SKM-1 (cell line): ENCODE results near the gene PIK3CA.
"Not testable (repeated sequence)": the region's sequence is repeated elsewhere in the genome, so short reads cannot be mapped to it uniquely, and the experiment has no call there.

ENCODE experiments used
- DNase-seq: peaks from one replicate; lab custom pipeline; 2025; ENCODE audit not compliant: unreplicated experiment; lab: John Stamatoyannopoulos, UW

The PIK3CA gene

DNA sequence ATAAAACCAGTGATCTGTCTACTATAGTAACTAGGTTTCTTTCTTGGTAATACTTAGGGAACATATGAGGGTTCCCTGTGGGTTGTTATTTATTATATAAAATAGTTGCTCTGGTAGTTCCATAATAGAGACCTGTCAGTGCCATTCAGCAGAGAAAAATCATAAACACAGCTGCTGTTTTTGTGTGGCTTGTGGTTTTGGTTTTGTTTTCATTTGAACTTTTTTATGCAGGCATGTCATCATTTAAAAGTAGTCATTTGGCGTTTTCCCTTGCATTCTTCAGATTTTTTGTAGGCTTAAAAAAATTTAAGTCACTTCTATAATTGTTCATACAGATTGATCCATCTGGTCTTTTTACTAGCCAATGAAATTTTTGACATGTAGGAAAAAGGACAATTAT lies 47.9 kb downstream of the PIK3CA start:
- DNase-seq, result no peak

- no peak for DNase-seq
Observed at GRCh38 chr3:179196700-179197099, 48.5 kb downstream of the PIK3CA start.

- DNase-seq, result no peak
Observed at GRCh38 chr3:179200790-179201189, 52.6 kb downstream of the PIK3CA start.

GRCh38 chr3:179215550-179215949 lies 67.4 kb downstream of the PIK3CA start:
- not testable (repeated sequence) for DNase-seq

DNA sequence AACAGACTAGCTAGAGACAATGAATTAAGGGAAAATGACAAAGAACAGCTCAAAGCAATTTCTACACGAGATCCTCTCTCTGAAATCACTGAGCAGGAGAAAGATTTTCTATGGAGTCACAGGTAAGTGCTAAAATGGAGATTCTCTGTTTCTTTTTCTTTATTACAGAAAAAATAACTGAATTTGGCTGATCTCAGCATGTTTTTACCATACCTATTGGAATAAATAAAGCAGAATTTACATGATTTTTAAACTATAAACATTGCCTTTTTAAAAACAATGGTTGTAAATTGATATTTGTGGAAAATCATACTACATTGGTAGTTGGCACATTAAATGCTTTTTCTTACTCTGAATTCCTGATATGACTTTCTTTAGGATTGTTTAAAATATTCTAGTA lies 70.1 kb downstream of the PIK3CA start:
- not testable (repeated sequence) for DNase-seq

DNA sequence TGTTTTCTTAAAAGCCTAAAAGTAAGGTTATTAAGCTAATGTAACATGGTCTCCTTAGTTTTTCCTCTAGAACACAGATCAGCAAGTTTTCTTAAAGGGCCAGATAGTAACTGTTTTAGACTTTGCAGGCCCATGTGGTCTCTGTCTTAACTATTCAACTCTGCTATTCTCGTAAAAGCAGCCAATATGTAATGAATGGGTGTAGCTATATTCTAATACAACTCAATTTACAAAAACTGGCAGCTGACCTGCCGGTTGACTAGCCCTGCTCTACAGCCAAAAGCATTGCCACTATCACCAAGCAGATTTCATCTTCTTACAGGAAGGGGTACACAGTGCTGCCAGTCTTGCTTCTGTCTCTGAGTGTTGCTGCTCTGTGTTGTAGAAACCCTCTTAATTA lies 75.4 kb downstream of the PIK3CA start:
- DNase-seq, result no peak

DNA sequence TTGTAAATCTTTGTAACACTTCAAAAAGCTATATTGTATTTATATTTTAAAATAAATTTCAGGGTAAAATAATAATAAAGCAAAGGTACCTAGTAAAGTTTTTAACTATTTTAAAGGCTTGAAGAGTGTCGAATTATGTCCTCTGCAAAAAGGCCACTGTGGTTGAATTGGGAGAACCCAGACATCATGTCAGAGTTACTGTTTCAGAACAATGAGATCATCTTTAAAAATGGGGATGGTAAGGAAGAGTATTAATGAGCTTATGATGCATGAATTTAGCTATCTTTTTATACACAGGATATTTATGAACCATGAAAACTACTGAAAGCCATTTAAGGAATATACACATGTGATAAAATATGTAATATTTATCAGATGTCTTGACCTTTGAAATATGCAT lies 76.4 kb downstream of the PIK3CA start:
- DNase-seq, result no peak

GRCh38 chr3:179227349-179227748 lies 79.2 kb downstream of the PIK3CA start:
- no peak for DNase-seq

GRCh38 chr3:179229177-179229576 lies 81.0 kb downstream of the PIK3CA start:
- no peak for DNase-seq

- DNase-seq, result no peak
Observed at GRCh38 chr3:179233043-179233442, 84.9 kb downstream of the PIK3CA start.

GRCh38 chr3:179234199-179234598 lies 86.0 kb downstream of the PIK3CA start:
- DNase-seq, result no peak

DNA sequence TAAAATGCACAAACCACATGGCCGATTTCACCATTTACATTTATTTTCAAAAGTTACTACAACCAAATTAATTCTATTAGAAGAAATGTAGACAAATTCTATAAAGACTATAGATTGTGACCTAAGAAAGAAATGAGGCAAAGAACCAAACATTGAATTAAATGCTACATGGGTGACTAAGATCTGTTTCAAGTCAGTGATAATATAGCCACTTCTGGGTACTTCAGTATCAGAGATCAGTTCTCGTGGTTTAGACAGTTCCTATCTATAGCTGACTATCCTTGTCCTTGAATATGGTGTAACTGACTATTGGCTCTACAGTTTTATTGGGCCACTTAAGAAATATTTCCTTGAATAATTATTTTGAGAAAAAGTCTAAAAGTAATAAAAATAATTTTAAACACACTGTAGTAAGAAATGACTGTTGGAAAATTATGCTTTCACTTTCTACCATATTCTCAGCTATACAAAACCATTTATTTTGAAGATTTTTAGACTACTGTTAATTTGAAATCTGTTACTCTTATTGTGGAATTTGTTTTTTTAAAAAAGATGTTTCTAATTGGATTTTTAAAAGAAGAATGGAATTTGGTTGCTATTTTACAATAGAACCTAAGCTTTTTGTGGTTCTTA lies 88.6 kb downstream of the PIK3CA start:
- DNase-seq, result no peak

DNA sequence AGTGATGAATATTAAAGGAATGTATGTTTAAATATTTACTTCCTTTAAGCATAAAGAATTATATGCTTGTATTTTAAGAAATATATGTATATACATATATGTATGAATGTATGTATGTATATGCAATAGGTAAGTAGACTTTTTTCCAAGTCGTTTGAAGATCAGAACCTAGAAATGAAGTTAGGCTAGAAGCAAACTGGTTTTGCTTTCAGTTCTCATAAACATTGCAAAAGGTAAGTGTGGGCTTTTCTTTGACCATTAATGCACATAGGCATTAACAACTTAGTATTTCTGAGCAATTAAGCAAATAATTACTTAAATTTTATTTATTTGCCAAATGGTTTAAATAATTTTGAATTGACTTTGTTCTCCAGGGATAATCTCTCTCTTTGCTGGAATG lies 92.1 kb downstream of the PIK3CA start:
- DNase-seq, result not testable (repeated sequence)

- not testable (repeated sequence) for DNase-seq
Observed at GRCh38 chr3:179242859-179243258, 94.7 kb downstream of the PIK3CA start.

- no peak for DNase-seq
Observed at GRCh38 chr3:179244878-179245277, 96.7 kb downstream of the PIK3CA start.

- DNase-seq, result no peak
Observed at GRCh38 chr3:179247289-179248015, 99.3 kb downstream of the PIK3CA start.

DNA sequence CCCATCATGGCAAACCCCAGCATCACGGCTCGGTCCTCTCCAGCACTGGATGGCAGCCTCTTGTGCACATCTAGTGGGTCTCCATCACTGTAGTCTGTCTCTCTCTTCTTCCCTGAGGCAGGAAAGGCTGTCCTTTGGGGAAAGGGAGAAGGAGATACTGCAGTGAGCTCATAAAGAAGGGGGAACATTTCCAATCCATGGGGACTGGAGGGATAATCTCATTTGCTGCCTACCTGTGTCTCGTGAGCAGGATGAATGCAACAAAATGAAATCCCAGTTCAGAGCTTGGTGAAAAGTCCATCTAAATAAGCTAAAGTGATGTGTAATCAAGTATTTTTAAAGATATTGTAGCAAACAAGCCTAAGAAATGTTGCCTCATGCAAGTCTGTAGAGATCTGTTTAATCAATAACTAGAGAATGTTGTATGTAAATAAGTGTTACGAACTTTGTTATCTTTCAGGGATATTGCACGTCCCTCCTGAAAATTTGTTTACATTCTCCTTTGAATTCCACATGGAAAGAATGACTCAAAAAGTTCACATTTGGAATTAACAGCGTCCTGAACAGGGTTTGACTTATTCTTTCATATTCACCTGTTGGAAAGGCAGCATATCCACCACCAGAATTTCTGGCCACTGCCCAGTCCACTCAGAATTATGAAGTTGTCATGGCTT lies 102.8 kb downstream of the PIK3CA start, which contains the start of gene KCNMB3:
Gene KCNMB3, minus strand, starts transcription at position 312 of the 674 bp plus-strand sequence. Its CDS starts 124 bp downstream, at position 188.
- no peak for DNase-seq

GRCh38 chr3:179256813-179257212 lies 108.7 kb downstream of the PIK3CA start:
- DNase-seq, result no peak

GRCh38 chr3:179257742-179258141 lies 109.6 kb downstream of the PIK3CA start:
- DNase-seq, result not testable (repeated sequence)

- DNase-seq, result no peak
Observed at GRCh38 chr3:179258820-179259219, 110.7 kb downstream of the PIK3CA start.

GRCh38 chr3:179259959-179260756 lies 112.0 kb downstream of the PIK3CA start:
- not testable (repeated sequence) for DNase-seq
